Astrocyte (in vitro differentiated cells and primary cell): Measurements from ENCODE around the gene GPR32.

Experiments used
- CTCF ChIP-seq: IDR thresholded peaks from 2 replicates; pipeline ENCODE4 v1.5.1; 2011; ENCODE audit warnings: low read depth, mild to moderate bottlenecking, inconsistent platforms, low read length, moderate library complexity; ENCODE audit not compliant: insufficient read depth
- EZH2 ChIP-seq: IDR thresholded peaks from 2 replicates; pipeline ENCODE4 v1.6.1; 2012; ENCODE audit warnings: mild to moderate bottlenecking, low read length, inconsistent platforms; ENCODE audit not compliant: insufficient read depth

GRCh38 chr19:50819636-50820035 lies 49.4 kb downstream of the GPR32 start:
- no peak for TF ChIP-seq CTCF
- TF ChIP-seq EZH2 = no peak
